Measurements from ENCODE around the gene FGF14.

GRCh38 chr13:102220681-102221228 is 181.1 kb downstream of the FGF14 start:
- TF ChIP-seq CTCF (IDR thresholded peaks at IDR 0.05) (no peak), POLR2A (IDR thresholded peaks at IDR 0.05) (no peak)

Measured in lower leg skin (tissue), 3 donors.